ENCODE results near the gene NLN.

Gene NLN

DNA sequence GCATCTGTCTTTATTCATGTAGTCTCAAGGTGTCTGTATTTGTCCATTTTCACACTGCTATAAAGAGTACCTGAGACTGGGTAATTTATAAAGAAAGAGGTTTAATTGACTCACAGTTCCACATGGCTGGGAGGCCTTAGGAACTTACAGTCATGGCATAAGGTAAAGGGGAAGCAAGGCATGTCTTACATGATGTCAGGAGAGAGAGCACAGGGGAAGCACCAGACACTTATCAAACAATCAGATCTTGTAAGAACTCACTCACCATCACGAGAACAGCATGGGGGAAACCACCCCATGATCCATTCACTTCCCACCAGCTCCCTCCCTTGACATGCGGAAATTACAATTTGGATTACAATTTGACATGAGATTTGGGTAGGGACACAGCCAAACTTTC, 44.2 kb downstream of the NLN start:
- Histone ChIP-seq H3K27ac (ENCODE audit: low read depth, low read length) (no peak overlapping the region), H4K8ac (ENCODE audit: low read depth, low read length) (no peak overlapping the region), H3K36me3 (ENCODE audit: control insufficient read depth in 1 of 2, insufficient read depth in 2 of 2, low read length in 2 of 2) (peaks cover 2 to 3% of the 10 kb centered on the region in 2 experiments), H3K14ac (ENCODE audit: low read length) (no peak overlapping the region), H3K4me1 (ENCODE audit: control insufficient read depth in 1 of 2, insufficient read depth in 2 of 2, low read length in 2 of 2) (no peaks in the 10 kb centered on the region), H3K23ac (ENCODE audit: low read length) (no peak overlapping the region), H3K27me3 (ENCODE audit: insufficient read depth, low read length) (no peaks in the 10 kb centered on the region), H2BK5ac (ENCODE audit: low read depth, low read length, poor library complexity) (no peak overlapping the region), H2BK120ac (ENCODE audit: insufficient read depth, low read length, poor library complexity) (no peak overlapping the region), H2AFZ (ENCODE audit: insufficient read depth, low read length, poor library complexity) (no peak overlapping the region), H3K4me3 (ENCODE audit: low read depth, low read length) (no peak overlapping the region), H3K9ac (ENCODE audit: low read length) (no peak overlapping the region), H4K12ac (ENCODE audit: low read depth, low read length) (no peak overlapping the region), H3K9me3 (ENCODE audit: insufficient read depth, low read depth, low read length) (peaks cover 1% of the 10 kb centered on the region), H2AK5ac (ENCODE audit: low read length) (no peak overlapping the region), H3K4me2 (ENCODE audit: low read length) (no peak overlapping the region), H3K18ac (ENCODE audit: low read length) (no peak overlapping the region), H4K91ac (ENCODE audit: low read depth, low read length) (no peak overlapping the region), H3K79me1 (ENCODE audit: low read length) (no peaks in the 10 kb centered on the region), H3K4ac (ENCODE audit: low read depth, low read length) (no peak overlapping the region), H3K79me2 (ENCODE audit: control insufficient read depth, insufficient read depth, low read length, poor library complexity) (no peaks in the 10 kb centered on the region), H2BK12ac (ENCODE audit: low read length) (no peak overlapping the region)
- no peak for DNase-seq
- no CpG with 5 or more reads among the region's 2 CpGs for WGBS (ENCODE audit: extremely low coverage, insufficient coverage, insufficient read length)

DNA sequence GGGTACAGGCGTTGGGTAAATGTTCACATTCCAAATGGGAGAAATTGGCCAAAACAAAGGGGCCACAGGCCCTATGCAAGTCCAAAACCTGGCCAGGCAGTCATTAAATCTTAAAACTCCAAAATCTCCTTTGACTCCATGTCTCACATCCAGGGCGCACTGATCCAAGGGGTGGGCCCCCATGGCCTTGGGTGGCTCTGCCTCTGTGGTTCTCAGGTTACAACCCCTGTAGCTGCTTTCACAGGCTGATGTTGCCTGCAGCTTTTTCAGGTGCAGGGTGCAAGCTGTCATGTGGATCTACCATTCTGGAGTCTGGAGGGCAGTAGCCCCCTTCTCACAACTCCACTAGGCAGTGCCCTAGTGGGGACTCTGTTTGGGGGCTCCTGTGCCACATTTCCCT, 44.8 kb downstream of the NLN start:
- Histone ChIP-seq H2AK5ac (ENCODE audit: low read length) (no peak overlapping the region), H3K27ac (ENCODE audit: low read depth, low read length) (no peak overlapping the region), H3K79me2 (ENCODE audit: control insufficient read depth, insufficient read depth, low read length, poor library complexity) (no peaks in the 10 kb centered on the region), H3K9me3 (ENCODE audit: insufficient read depth, low read depth, low read length) (peaks cover 1% of the 10 kb centered on the region), H4K8ac (ENCODE audit: low read depth, low read length) (no peak overlapping the region), H3K36me3 (ENCODE audit: control insufficient read depth in 1 of 2, insufficient read depth in 2 of 2, low read length in 2 of 2) (peaks cover 2 to 3% of the 10 kb centered on the region in 2 experiments), H2BK12ac (ENCODE audit: low read length) (no peak overlapping the region), H3K23ac (ENCODE audit: low read length) (no peak overlapping the region), H3K9ac (ENCODE audit: low read length) (no peak overlapping the region), H3K18ac (ENCODE audit: low read length) (no peak overlapping the region), H3K4ac (ENCODE audit: low read depth, low read length) (no peak overlapping the region), H3K4me2 (ENCODE audit: low read length) (no peak overlapping the region), H3K79me1 (ENCODE audit: low read length) (no peaks in the 10 kb centered on the region), H4K12ac (ENCODE audit: low read depth, low read length) (no peak overlapping the region), H3K4me3 (ENCODE audit: low read depth, low read length) (no peak overlapping the region), H3K14ac (ENCODE audit: low read length) (no peak overlapping the region), H4K91ac (ENCODE audit: low read depth, low read length) (no peak overlapping the region), H3K4me1 (ENCODE audit: control insufficient read depth in 1 of 2, insufficient read depth in 2 of 2, low read length in 2 of 2) (no peaks in the 10 kb centered on the region), H2BK5ac (ENCODE audit: low read depth, low read length, poor library complexity) (no peak overlapping the region), H2AFZ (ENCODE audit: insufficient read depth, low read length, poor library complexity) (no peak overlapping the region), H3K27me3 (ENCODE audit: insufficient read depth, low read length) (no peaks in the 10 kb centered on the region), H2BK120ac (ENCODE audit: insufficient read depth, low read length, poor library complexity) (no peak overlapping the region)
- WGBS (ENCODE audit: extremely low coverage, insufficient coverage, insufficient read length) = no CpG with 5 or more reads among the region's 2 CpGs
- DNase-seq = no peak

DNA sequence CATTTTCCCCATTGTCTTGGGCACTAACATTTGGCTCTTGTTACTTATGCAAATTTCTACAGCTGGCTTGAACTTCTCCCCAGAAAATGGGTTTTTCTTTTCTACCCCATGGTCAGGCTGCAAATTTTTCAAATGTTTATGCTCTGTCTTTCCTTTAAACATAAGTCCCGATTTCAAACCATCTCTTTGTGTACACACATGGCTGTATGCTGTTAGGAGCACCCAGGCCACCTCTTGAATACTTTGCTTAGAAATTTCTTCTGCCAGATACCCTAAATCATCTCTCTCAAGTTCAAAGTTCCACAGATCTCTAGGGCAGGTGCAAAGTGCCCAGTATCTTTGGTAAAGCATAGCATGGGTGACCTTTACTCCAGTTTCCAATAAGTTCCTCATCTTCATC, 45.6 kb downstream of the NLN start:
- H3K79me2 ChIP-seq (ENCODE audit: control insufficient read depth, insufficient read depth, low read length, poor library complexity) = no peaks in the 10 kb centered on the region
- H2AK5ac ChIP-seq (ENCODE audit: low read length) = no peak overlapping the region
- no CpG with 5 or more reads among the region's 1 CpG for WGBS (ENCODE audit: extremely low coverage, insufficient coverage, insufficient read length)
- no peak overlapping the region for H3K27ac ChIP-seq (ENCODE audit: low read depth, low read length)
- H4K8ac ChIP-seq (ENCODE audit: low read depth, low read length) = no peak overlapping the region
- no peak overlapping the region for H3K4ac ChIP-seq (ENCODE audit: low read depth, low read length)
- no peak overlapping the region for H4K12ac ChIP-seq (ENCODE audit: low read depth, low read length)
- no peak overlapping the region for H2AFZ ChIP-seq (ENCODE audit: insufficient read depth, low read length, poor library complexity)
- no peak overlapping the region for H3K4me3 ChIP-seq (ENCODE audit: low read depth, low read length)
- H3K23ac ChIP-seq (ENCODE audit: low read length) = no peak overlapping the region
- H3K4me1 ChIP-seq (ENCODE audit: control insufficient read depth in 1 of 2, insufficient read depth in 2 of 2, low read length in 2 of 2) = no peaks in the 10 kb centered on the region
- H3K36me3 ChIP-seq (ENCODE audit: control insufficient read depth in 1 of 2, insufficient read depth in 2 of 2, low read length in 2 of 2) = peaks cover 0 to 3% of the 10 kb centered on the region in 2 experiments
- DNase-seq = no peak
- H3K14ac ChIP-seq (ENCODE audit: low read length) = no peak overlapping the region
- H2BK120ac ChIP-seq (ENCODE audit: insufficient read depth, low read length, poor library complexity) = no peak overlapping the region
- H2BK5ac ChIP-seq (ENCODE audit: low read depth, low read length, poor library complexity) = no peak overlapping the region
- H3K9me3 ChIP-seq (ENCODE audit: insufficient read depth, low read depth, low read length) = peaks cover 1% of the 10 kb centered on the region
- H3K79me1 ChIP-seq (ENCODE audit: low read length) = no peaks in the 10 kb centered on the region
- no peaks in the 10 kb centered on the region for H3K27me3 ChIP-seq (ENCODE audit: insufficient read depth, low read length)
- no peak overlapping the region for H2BK12ac ChIP-seq (ENCODE audit: low read length)
- no peak overlapping the region for H3K4me2 ChIP-seq (ENCODE audit: low read length)
- H4K91ac ChIP-seq (ENCODE audit: low read depth, low read length) = no peak overlapping the region
- H3K18ac ChIP-seq (ENCODE audit: low read length) = no peak overlapping the region
- no peak overlapping the region for H3K9ac ChIP-seq (ENCODE audit: low read length)

DNA sequence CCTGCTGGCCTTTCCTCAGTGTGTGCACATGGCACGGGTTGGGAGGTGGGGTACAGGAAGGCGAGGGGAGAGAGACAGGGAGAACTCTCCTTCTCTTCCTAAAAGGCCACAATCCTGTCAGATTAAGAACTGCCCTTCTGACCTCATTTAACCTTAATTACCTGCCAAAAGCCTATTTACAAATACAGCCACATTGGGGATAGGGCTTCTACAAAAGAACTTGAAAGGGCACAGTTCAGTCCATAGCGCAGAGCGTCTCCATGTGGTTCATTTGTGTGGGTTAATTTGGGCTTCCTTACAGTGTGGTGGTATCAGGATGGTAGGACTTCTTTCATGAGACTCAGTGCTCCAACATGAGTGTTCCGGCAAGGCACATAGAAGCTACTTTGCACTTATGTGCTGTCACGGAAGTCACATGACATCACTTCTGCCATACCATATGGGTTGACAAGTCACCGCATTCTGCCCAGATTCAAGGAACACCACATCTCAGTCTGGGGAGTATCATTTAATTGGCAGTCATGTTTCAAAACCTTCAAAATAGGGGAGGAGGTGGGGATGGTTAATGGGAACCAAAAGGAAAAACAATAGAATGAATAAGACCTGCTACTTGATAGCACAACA, 46.8 kb downstream of the NLN start:
- H2AFZ ChIP-seq (ENCODE audit: insufficient read depth, low read length, poor library complexity) = no peak overlapping the region

More for the DNA sequence above, 46.8 kb downstream of the NLN start:
- Histone ChIP-seq H2AK5ac (ENCODE audit: low read length) (no peak overlapping the region), H3K27ac (ENCODE audit: low read depth, low read length) (no peak overlapping the region), H4K8ac (ENCODE audit: low read depth, low read length) (no peak overlapping the region), H3K27me3 (ENCODE audit: insufficient read depth, low read length) (no peaks in the 10 kb centered on the region), H3K14ac (ENCODE audit: low read length) (no peak overlapping the region), H3K18ac (ENCODE audit: low read length) (no peak overlapping the region), H3K23ac (ENCODE audit: low read length) (no peak overlapping the region), H2BK120ac (ENCODE audit: insufficient read depth, low read length, poor library complexity) (no peak overlapping the region), H2BK12ac (ENCODE audit: low read length) (no peak overlapping the region), H3K4me1 (ENCODE audit: control insufficient read depth in 1 of 2, insufficient read depth in 2 of 2, low read length in 2 of 2) (no peaks in the 10 kb centered on the region), H3K79me2 (ENCODE audit: control insufficient read depth, insufficient read depth, low read length, poor library complexity) (no peaks in the 10 kb centered on the region), H3K9me3 (ENCODE audit: insufficient read depth, low read depth, low read length) (peaks cover 1% of the 10 kb centered on the region), H3K36me3 (ENCODE audit: control insufficient read depth in 1 of 2, insufficient read depth in 2 of 2, low read length in 2 of 2) (peaks cover 0 to 3% of the 10 kb centered on the region in 2 experiments), H3K4me3 (ENCODE audit: low read depth, low read length) (no peak overlapping the region), H3K4ac (ENCODE audit: low read depth, low read length) (no peak overlapping the region), H3K9ac (ENCODE audit: low read length) (no peak overlapping the region), H4K91ac (ENCODE audit: low read depth, low read length) (no peak overlapping the region), H3K79me1 (ENCODE audit: low read length) (no peaks in the 10 kb centered on the region), H3K4me2 (ENCODE audit: low read length) (no peak overlapping the region), H2BK5ac (ENCODE audit: low read depth, low read length, poor library complexity) (no peak overlapping the region), H4K12ac (ENCODE audit: low read depth, low read length) (no peak overlapping the region)
- WGBS (ENCODE audit: extremely low coverage, insufficient coverage, insufficient read length) = no CpG with 5 or more reads among the region's 7 CpGs
- no peak for DNase-seq
